Endothelial cell of umbilical vein (primary cell): ENCODE results near the gene PNMA8A.

ENCODE experiments used
- CTCF ChIP-seq, 2 donors: IDR thresholded peaks; 1 replicate in 1 of 2; 2 replicates in 1 of 2; pipeline ENCODE4 v1.5.1; 2011; ENCODE audit warnings: low read length in 2 of 2, mild to moderate bottlenecking in 2 of 2, moderate library complexity in 2 of 2, control low read depth in 1 of 2, inconsistent platforms in 1 of 2, low read depth in 1 of 2; ENCODE audit not compliant: insufficient read depth in 1 of 2; ENCODE audit errors: extremely low read depth in 1 of 2
- EZH2 ChIP-seq: IDR thresholded peaks from 2 replicates; pipeline ENCODE4 v1.6.1; 2012; ENCODE audit warnings: borderline replicate concordance, low read depth, mild to moderate bottlenecking, moderate library complexity, low read length, inconsistent platforms; ENCODE audit not compliant: severe bottlenecking
- JUN ChIP-seq: IDR thresholded peaks from 2 replicates; pipeline ENCODE4 v1.6.1; 2011; ENCODE audit warnings: borderline replicate concordance, low read depth; ENCODE audit not compliant: insufficient read length, insufficient read depth
- MAX ChIP-seq: IDR thresholded peaks from 2 replicates; pipeline ENCODE4 v1.6.1; 2011; ENCODE audit not compliant: insufficient read depth, insufficient read length
- POLR2A ChIP-seq: IDR thresholded peaks from 2 replicates; pipeline ENCODE4 v1.6.1; 2012; ENCODE audit warnings: low read depth, mild to moderate bottlenecking, control low read depth, low read length
- POLR2AphosphoS5 ChIP-seq: IDR thresholded peaks from 2 replicates; pipeline ENCODE4 v1.6.1; 2012; ENCODE audit warnings: low read depth, mild to moderate bottlenecking, control low read depth, low read length, moderate library complexity; ENCODE audit not compliant: insufficient read depth

GRCh38 chr19:46484656-46485055, 13.3 kb upstream of the PNMA8A start:
- TF ChIP-seq POLR2A, result no peak
- TF ChIP-seq CTCF (IDR thresholded peaks at IDR 0.05; ENCODE audit: extremely low read depth in 1 of 2, insufficient read depth in 1 of 2, low read depth in 1 of 2, low read length in 2 of 2), result no peak
- no peak for TF ChIP-seq EZH2
- no peak for TF ChIP-seq MAX
- no peak for TF ChIP-seq POLR2AphosphoS5
- no peak for TF ChIP-seq JUN
